Measurements from ENCODE around the gene CPEB2.

CPEB2 gene

GRCh38 chr4:15010038-15010585 lies 7.8 kb downstream of the CPEB2 start:
- no peak for DNase-seq (ENCODE audit: low read depth)

- DNase-seq (ENCODE audit: low read depth): no peak
Measured at GRCh38 chr4:15011166-15011565, 8.9 kb downstream of the CPEB2 start.

- no peak for DNase-seq (ENCODE audit: low read depth)
Measured at GRCh38 chr4:15012017-15012788, 9.9 kb downstream of the CPEB2 start.

GRCh38 chr4:15013585-15013984 lies 11.3 kb downstream of the CPEB2 start:
- no peak for DNase-seq (ENCODE audit: low read depth)

GRCh38 chr4:15015170-15015569 lies 12.9 kb downstream of the CPEB2 start:
- DNase-seq (ENCODE audit: low read depth): no peak

- DNase-seq (ENCODE audit: low read depth): no peak
Measured at GRCh38 chr4:15018361-15018760, 16.1 kb downstream of the CPEB2 start.

- no peak for DNase-seq (ENCODE audit: low read depth)
Measured at GRCh38 chr4:15020502-15021286, 18.4 kb downstream of the CPEB2 start.

GRCh38 chr4:15021311-15021710 lies 19.0 kb downstream of the CPEB2 start:
- no peak for DNase-seq (ENCODE audit: low read depth)

- DNase-seq (ENCODE audit: low read depth): no peak
Measured at GRCh38 chr4:15021946-15022345, 19.7 kb downstream of the CPEB2 start.

GRCh38 chr4:15024386-15024785 lies 22.1 kb downstream of the CPEB2 start:
- no peak for DNase-seq (ENCODE audit: low read depth)

GRCh38 chr4:15025693-15026092 lies 23.4 kb downstream of the CPEB2 start:
- DNase-seq (ENCODE audit: low read depth): no peak

GRCh38 chr4:15027921-15028435 lies 25.7 kb downstream of the CPEB2 start:
- no peak for DNase-seq (ENCODE audit: low read depth)

GRCh38 chr4:15031197-15031596 lies 28.9 kb downstream of the CPEB2 start:
- DNase-seq (ENCODE audit: low read depth): no peak

- DNase-seq (ENCODE audit: low read depth): no peak
Measured at GRCh38 chr4:15031993-15032675, 29.9 kb downstream of the CPEB2 start.

- no peak for DNase-seq (ENCODE audit: low read depth)
Measured at GRCh38 chr4:15034071-15034764, 31.9 kb downstream of the CPEB2 start.

- no peak for DNase-seq (ENCODE audit: low read depth)
Measured at GRCh38 chr4:15035159-15035558, 32.9 kb downstream of the CPEB2 start.

GRCh38 chr4:15037923-15038541 lies 35.8 kb downstream of the CPEB2 start:
- DNase-seq (ENCODE audit: low read depth): no peak

GRCh38 chr4:15040916-15041463 lies 38.7 kb downstream of the CPEB2 start:
- no peak for DNase-seq (ENCODE audit: low read depth)

- no peak for DNase-seq (ENCODE audit: low read depth)
Measured at GRCh38 chr4:15042529-15043167, 40.4 kb downstream of the CPEB2 start.

GRCh38 chr4:15043226-15043625 lies 40.9 kb downstream of the CPEB2 start:
- no peak for DNase-seq (ENCODE audit: low read depth)

All from stimulated activated CD8-positive, alpha-beta memory T cell treated with anti-CD3 and anti-CD28 coated beads, Interleukin-7, amount 100 ng/mL, for 24 hours (primary cell).